ENCODE data around the gene FUT1. TPM values are rescaled to one million over a fixed set of nuclear protein-coding genes. Genes with fewer than 3 reads are reported as not detected.

Gene FUT1
- total and polyA plus RNA-seq, 10 of the 15 experiments (the other 5 are each of a cell fraction or from before 2014, with no cell fraction given), result 0.01 TPM; not detected in 9

GRCh38 chr19:48742096-48742495, 10.3 kb downstream of the FUT1 start (continued):
- TF ChIP-seq IRF3 (IDR thresholded peaks at IDR 0.05) (no peak), LARP7 (IDR thresholded peaks at IDR 0.05) (no peak), HDGF (IDR thresholded peaks at IDR 0.05) (no peak), SMC3 (IDR thresholded peaks at IDR 0.05; ENCODE audit: borderline replicate concordance, low read length) (no peak)

GRCh38 chr19:48741129-48741999, 11.1 kb downstream of the FUT1 start:
- in situ Hi-C loops (cut with MboI) (no loop called here), intact Hi-C loops (cut with micrococcal nuclease; ENCODE audit: unreplicated experiment) (no loop called here)
- Histone ChIP-seq H3K9me3 (replicated peaks; ENCODE audit: control insufficient read depth, insufficient read depth, low read length) (peaks cover 2% of the 10 kb centered on the region; the same call in 1 of the 3 replicates), H3K27me3 (replicated peaks in 1 of 2; ENCODE audit: control insufficient read depth in 2 of 2, insufficient read depth in 2 of 2, low read length in 1 of 2) (peaks cover 6 to 9% of the 10 kb centered on the region in 2 experiments; a peak in 3 of 4 replicates), H4K20me1 (ENCODE audit: control insufficient read depth, insufficient read depth) (no peaks in the 10 kb centered on the region), H3K4me3 (no peak overlapping the region), H3K36me3 (ENCODE audit: control insufficient read depth in 2 of 2, insufficient read depth in 2 of 2, low read length in 1 of 2) (no peaks in the 10 kb centered on the region), H2AFZ (ENCODE audit: control insufficient read depth, low read depth, low read length) (no peak overlapping the region), H3K79me2 (ENCODE audit: control insufficient read depth, insufficient read depth, low read length) (no peaks in the 10 kb centered on the region), H3K4me1 (ENCODE audit: control insufficient read depth, insufficient read depth, low read length) (peaks cover 5% of the 10 kb centered on the region), H3K27ac (ENCODE audit: control insufficient read depth, insufficient read depth) (no peak overlapping the region), H3K4me2 (ENCODE audit: control insufficient read depth, insufficient read depth) (no peak overlapping the region), H3K9ac (ENCODE audit: control insufficient read depth, insufficient read depth, low read length) (no peak overlapping the region)
- CTCF ChIA-PET, result no interaction called here
- TF ChIP-seq ZNF687 (IDR thresholded peaks at IDR 0.05) (no peak), SP1 (IDR thresholded peaks at IDR 0.05; ENCODE audit: low read depth, low read length) (peak; percentile 32), EED (IDR thresholded peaks at IDR 0.05; ENCODE audit: low read depth) (no peak), ASH2L (IDR thresholded peaks at IDR 0.05; ENCODE audit: borderline replicate concordance, low read depth) (no peak), REST (IDR thresholded peaks at IDR 0.05; ENCODE audit: low read depth, low read length) (no peak), SRF (IDR thresholded peaks at IDR 0.05; ENCODE audit: low read depth in 2 of 2, low read length in 2 of 2) (no peak; a peak in 1 of 4 replicates)
- SMC1A ChIA-PET (ENCODE audit: uncharacterized antibody, unreplicated experiment), result no interaction called here
- WGBS (ENCODE audit: insufficient coverage, insufficient replicate concordance, low lambda C conversion rate, missing lambda C conversion rate), result 54% methylated on average over 34 of the region's 35 CpGs
- FAIRE-seq (no peak), DNase-seq (ENCODE audit: low read depth, low spot score) (no peak), ATAC-seq (peak; percentile 38; the same call in 1 of the 3 replicates)
- POLR2A ChIA-PET, result no interaction called here
- no TSS peak for BruUV-seq (replicated peaks)
- RAD21 ChIA-PET (ENCODE audit: unreplicated experiment), result no interaction called here

Measured in GM12878 (cell line).